NT2/D1 (cell line): ENCODE measurements around the gene GRID2IP.
"Not testable (repeated sequence)": the region's sequence is repeated elsewhere in the genome, so short reads cannot be mapped to it uniquely, and the experiment has no call there.

Source experiments
- YY1 ChIP-seq: IDR thresholded peaks from 2 replicates; pipeline ENCODE4 v1.6.1; 2011; ENCODE audit not compliant: insufficient read length, insufficient read depth
- ZNF274 ChIP-seq: IDR thresholded peaks from 2 replicates; pipeline ENCODE4 v1.6.1; 2011; ENCODE audit warnings: mild to moderate bottlenecking, low read depth, low read length

DNA sequence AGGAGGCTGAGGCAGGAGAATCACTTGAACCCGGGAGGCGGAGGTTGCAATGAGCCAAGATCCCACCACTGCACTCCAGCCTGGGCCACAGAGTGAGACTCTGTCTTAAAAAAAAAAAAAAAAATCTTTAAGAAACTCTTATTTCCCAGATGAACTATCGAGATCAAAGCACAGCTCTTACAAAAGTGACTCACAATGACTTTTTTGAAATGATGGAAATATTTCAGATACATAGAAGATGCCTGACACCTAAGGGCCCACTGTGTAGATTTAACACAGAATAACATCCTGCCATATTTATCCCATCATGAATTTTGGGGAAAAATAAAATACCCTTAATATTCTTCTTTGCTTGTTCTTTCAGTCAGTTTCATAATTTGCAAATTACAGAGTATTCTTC is 92.6 kb downstream of the GRID2IP start:
- not testable (repeated sequence) for TF ChIP-seq YY1, ZNF274
